GM19351 (cell line): Measurements from ENCODE around the gene MLPH.

ENCODE experiments used
- ATAC-seq: cut with Tn5 transposase; IDR thresholded peaks from one replicate; pipeline ENCODE4 v1.9.1; 2021; ENCODE audit warnings: mild to moderate bottlenecking, moderate library complexity; ENCODE audit not compliant: unreplicated experiment

Gene MLPH

GRCh38 chr2:237475704-237476141 is 11.3 kb upstream of the MLPH start:
- peak; percentile 4 for ATAC-seq

DNA sequence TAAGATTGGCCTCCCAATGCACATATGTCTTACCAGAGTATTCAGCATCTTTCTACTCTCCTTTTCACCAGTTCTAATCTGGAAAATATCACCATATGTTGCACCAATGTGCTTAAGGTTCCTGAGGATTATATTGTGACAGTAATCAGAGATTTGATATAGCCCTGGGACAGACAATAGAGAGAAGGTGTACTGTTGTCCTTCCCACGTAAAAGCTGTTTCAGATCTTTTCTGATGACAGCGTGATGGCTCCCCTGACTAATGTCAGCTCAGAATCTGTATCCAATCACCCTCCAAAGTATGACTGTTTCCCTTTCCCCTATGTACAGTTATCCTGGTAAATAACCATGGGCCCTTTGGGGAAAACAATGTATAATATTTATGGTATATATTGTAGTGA is 9.0 kb upstream of the MLPH start:
- ATAC-seq, result no peak

DNA sequence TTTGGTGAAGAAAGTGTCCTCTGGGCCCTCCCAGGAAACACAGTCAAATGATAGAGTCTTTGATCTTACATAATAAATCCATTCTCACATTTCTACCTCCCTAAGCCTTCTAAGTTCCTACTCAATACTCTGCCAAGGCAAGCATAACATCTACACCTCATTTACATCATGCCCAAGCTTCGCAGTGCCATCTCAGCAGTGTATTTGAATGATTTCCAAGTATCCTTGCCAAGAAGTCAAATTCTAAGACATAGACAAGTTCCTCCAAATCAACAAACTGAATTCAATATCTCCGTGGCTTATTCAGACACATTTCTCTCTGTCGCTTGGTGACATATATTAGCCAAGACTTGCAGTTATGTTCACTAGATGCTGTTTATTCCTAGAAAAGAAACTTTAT is 8.1 kb upstream of the MLPH start:
- ATAC-seq, result no peak

GRCh38 chr2:237479747-237480146 is 7.3 kb upstream of the MLPH start:
- ATAC-seq, result no peak

DNA sequence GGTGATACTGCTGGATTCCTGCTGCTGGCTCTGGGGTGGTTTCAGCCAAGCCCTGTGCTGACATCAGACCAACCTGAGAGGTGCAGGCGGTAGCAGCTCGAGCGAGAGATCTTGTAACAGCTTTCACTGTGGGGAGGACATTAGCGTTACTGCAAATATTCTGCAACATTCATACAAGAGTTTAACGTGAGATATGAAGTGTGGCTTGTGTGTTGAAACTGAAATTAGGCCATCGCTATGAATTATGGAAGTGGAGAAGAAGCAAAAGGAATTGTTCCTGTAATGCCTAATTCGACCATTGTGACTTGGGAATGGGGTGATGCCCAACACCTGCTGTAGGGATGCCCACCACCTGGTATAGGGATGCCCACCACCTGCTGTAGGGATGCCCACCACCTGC is 6.5 kb upstream of the MLPH start:
- ATAC-seq, result no peak

GRCh38 chr2:237480988-237481525 is 6.0 kb upstream of the MLPH start:
- ATAC-seq, result no peak

GRCh38 chr2:237482485-237482884 is 4.6 kb upstream of the MLPH start:
- no peak for ATAC-seq

DNA sequence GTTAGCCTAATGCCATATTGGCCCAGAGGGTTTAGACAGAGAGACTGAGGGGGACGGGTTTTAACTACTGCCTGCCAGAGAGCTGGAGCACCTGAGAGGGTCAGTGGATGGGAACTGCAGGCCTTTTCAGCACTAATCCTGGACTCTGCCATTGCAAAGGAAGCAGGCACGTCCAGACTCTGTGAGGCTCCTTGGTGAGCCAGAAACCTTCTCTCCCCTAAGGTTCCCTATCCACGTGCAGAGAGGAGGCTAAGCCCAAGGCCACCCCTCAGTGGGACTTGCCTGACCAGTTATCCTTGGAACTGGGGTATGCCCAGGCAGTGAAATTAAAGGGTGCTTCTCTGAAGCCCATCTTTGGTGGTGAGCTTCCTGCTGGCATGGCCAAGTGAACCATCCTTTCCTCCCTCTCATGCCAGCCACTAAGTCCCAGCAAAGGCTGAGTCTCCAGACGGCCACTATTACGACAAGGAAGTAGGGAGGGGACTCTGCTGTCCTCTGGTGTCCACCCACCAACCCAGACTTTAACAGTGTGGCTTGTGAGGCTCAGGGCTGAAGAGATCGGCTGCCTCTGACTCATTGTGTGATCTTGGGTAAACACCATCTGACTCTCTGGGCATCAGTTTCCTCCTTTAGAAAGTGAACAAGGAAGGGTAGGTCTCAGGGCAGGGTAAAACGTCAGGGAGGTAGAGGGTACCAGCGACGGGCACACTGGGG is 3.9 kb upstream of the MLPH start:
- no peak for ATAC-seq

GRCh38 chr2:237485304-237485703 is 1.7 kb upstream of the MLPH start:
- no peak for ATAC-seq

- no peak for ATAC-seq
These were observed 1.2 kb upstream of the MLPH start for GRCh38 chr2:237485844-237486243.

GRCh38 chr2:237486334-237486818 is 675 bp upstream of the MLPH start:
- no peak for ATAC-seq

- no peak for ATAC-seq
These were observed 445 bp downstream of the MLPH start for GRCh38 chr2:237487496-237487895.

- ATAC-seq, result no peak
These were observed 1.2 kb downstream of the MLPH start for GRCh38 chr2:237488295-237488694.

- no peak for ATAC-seq
These were observed 2.1 kb downstream of the MLPH start for GRCh38 chr2:237488901-237489860.

GRCh38 chr2:237490009-237490711 is 3.1 kb downstream of the MLPH start:
- ATAC-seq, result no peak

DNA sequence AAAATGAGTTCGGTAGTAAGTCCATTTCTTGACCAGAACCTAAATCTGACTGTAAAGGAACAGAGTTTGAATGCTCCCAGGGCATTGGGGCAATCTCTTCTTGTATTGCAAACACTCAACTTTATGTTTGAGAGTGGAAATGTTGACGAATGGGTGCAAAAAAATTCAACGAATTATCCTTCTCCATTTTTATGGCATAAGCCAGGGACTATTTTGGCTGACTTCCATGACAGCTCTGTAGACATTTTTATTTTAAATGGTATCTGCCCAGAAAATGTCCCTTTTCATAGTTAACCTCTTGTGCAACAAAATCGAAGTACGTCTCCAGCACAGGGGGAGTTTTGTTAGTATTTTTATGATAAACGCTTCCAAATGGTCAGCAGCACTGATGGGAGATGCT is 3.7 kb downstream of the MLPH start:
- ATAC-seq, result no peak

GRCh38 chr2:237491515-237492118 is 4.6 kb downstream of the MLPH start:
- ATAC-seq, result no peak

- ATAC-seq, result no peak
These were observed 5.3 kb downstream of the MLPH start for GRCh38 chr2:237492137-237492890.

DNA sequence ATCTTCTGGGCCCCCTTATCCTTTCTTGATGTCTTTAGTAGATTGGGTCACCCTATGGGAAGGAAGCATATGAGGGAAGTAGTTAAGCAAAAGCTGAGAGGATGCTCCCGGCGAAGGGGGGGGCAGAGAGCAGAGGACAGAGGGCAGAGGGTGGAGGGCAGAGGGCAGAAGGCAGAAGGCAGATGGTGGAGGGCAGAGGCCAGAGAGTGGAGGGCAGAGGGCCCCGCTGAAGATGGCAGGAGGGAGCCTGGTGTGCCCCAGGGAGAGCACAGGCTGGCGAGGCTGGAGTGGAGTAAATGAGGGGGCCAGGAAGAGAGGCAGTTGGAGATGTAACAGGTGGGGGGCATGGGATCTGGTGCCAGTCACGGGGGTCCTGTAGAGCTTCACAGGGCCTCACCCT is 7.0 kb downstream of the MLPH start:
- ATAC-seq, result no peak
